Measurements from ENCODE around the gene ANKRD11.

The ANKRD11 gene

GRCh38 chr16:89493776-89494175 lies 3.4 kb upstream of the ANKRD11 start:
- peaks cover 2% of the 10 kb centered on the region for H3K27me3 Mint-ChIP-seq
- peaks cover 4% of the 10 kb centered on the region for H3K36me3 Mint-ChIP-seq (ENCODE audit: low read depth)
- H3K9me3 Mint-ChIP-seq = no peaks in the 10 kb centered on the region
- DNase-seq (no peak), ATAC-seq (no peak)
- H3K4me3 Mint-ChIP-seq = no peak overlapping the region
- peaks cover 26% of the 10 kb centered on the region for H3K4me1 Mint-ChIP-seq
- no peak overlapping the region for H3K27ac Mint-ChIP-seq

GRCh38 chr16:89491974-89492687 lies 1.8 kb upstream of the ANKRD11 start:
- Mint-ChIP-seq H3K4me3 (peak overlapping the region; percentile 88), H3K27ac (peak overlapping the region; percentile 92), H3K36me3 (ENCODE audit: low read depth) (peaks cover 15% of the 10 kb centered on the region), H3K9me3 (no peaks in the 10 kb centered on the region), H3K27me3 (peaks cover 2% of the 10 kb centered on the region), H3K4me1 (peaks cover 41% of the 10 kb centered on the region)
- DNase-seq = no peak
- ATAC-seq = no peak

- DNase-seq (no peak), ATAC-seq (no peak)
- Mint-ChIP-seq H3K27me3 (peaks cover 2% of the 10 kb centered on the region), H3K27ac (peak overlapping the region; percentile 92), H3K4me3 (peak overlapping the region; percentile 88), H3K4me1 (peaks cover 48% of the 10 kb centered on the region), H3K9me3 (no peaks in the 10 kb centered on the region), H3K36me3 (ENCODE audit: low read depth) (peaks cover 20% of the 10 kb centered on the region)
These were observed 993 bp upstream of the ANKRD11 start for GRCh38 chr16:89491238-89491869.

- H3K4me1 Mint-ChIP-seq = peaks cover 62% of the 10 kb centered on the region
These were observed 393 bp downstream of the ANKRD11 start for GRCh38 chr16:89489898-89490438.

GRCh38 chr16:89489040-89489897 lies 1.1 kb downstream of the ANKRD11 start:
- ATAC-seq = peak; percentile 50
- Mint-ChIP-seq H3K9me3 (no peaks in the 10 kb centered on the region), H3K4me1 (peaks cover 69% of the 10 kb centered on the region), H3K27ac (peak overlapping the region; percentile 97), H3K4me3 (peak overlapping the region; percentile 96), H3K27me3 (peaks cover 2% of the 10 kb centered on the region), H3K36me3 (ENCODE audit: low read depth) (peaks cover 27% of the 10 kb centered on the region)
- peak; percentile 82 for DNase-seq

More at GRCh38 chr16:89489898-89490438, 393 bp downstream of the ANKRD11 start:
- H3K27ac Mint-ChIP-seq = no peak overlapping the region
- DNase-seq (no peak), ATAC-seq (no peak)
- no peaks in the 10 kb centered on the region for H3K9me3 Mint-ChIP-seq
- peaks cover 2% of the 10 kb centered on the region for H3K27me3 Mint-ChIP-seq
- H3K36me3 Mint-ChIP-seq (ENCODE audit: low read depth) = peaks cover 26% of the 10 kb centered on the region
- H3K4me3 Mint-ChIP-seq = no peak overlapping the region

- DNase-seq (no peak), ATAC-seq (no peak)
- no peaks in the 10 kb centered on the region for H3K9me3 Mint-ChIP-seq
- peaks cover 55% of the 10 kb centered on the region for H3K36me3 Mint-ChIP-seq (ENCODE audit: low read depth)
- peak overlapping the region; percentile 96 for H3K4me3 Mint-ChIP-seq
- peaks cover 2% of the 10 kb centered on the region for H3K27me3 Mint-ChIP-seq
- H3K27ac Mint-ChIP-seq = peak overlapping the region; percentile 82
- peaks cover 85% of the 10 kb centered on the region for H3K4me1 Mint-ChIP-seq
These were observed 4.6 kb downstream of the ANKRD11 start for GRCh38 chr16:89485701-89486246.

GRCh38 chr16:89484923-89485679 lies 5.3 kb downstream of the ANKRD11 start:
- Mint-ChIP-seq H3K4me1 (peaks cover 87% of the 10 kb centered on the region), H3K4me3 (peak overlapping the region; percentile 96), H3K27me3 (no peaks in the 10 kb centered on the region), H3K36me3 (ENCODE audit: low read depth) (peaks cover 55% of the 10 kb centered on the region), H3K9me3 (no peaks in the 10 kb centered on the region), H3K27ac (peak overlapping the region; percentile 82)
- DNase-seq (no peak), ATAC-seq (peak; percentile 21)

GRCh38 chr16:89484041-89484501 lies 6.3 kb downstream of the ANKRD11 start:
- no peak for DNase-seq
- peaks cover 54% of the 10 kb centered on the region for H3K36me3 Mint-ChIP-seq (ENCODE audit: low read depth)

GRCh38 chr16:89482817-89483205 lies 7.5 kb downstream of the ANKRD11 start:
- no peak for DNase-seq
- H3K4me3 Mint-ChIP-seq = peak overlapping the region; percentile 53
- peaks cover 92% of the 10 kb centered on the region for H3K4me1 Mint-ChIP-seq
- H3K36me3 Mint-ChIP-seq (ENCODE audit: low read depth) = peaks cover 47% of the 10 kb centered on the region
- H3K27me3 Mint-ChIP-seq = no peaks in the 10 kb centered on the region
- H3K9me3 Mint-ChIP-seq = no peaks in the 10 kb centered on the region
- ATAC-seq = no peak
- H3K27ac Mint-ChIP-seq = peak overlapping the region; percentile 47

More at GRCh38 chr16:89484041-89484501, 6.3 kb downstream of the ANKRD11 start:
- Mint-ChIP-seq H3K9me3 (no peaks in the 10 kb centered on the region), H3K4me3 (peak overlapping the region; percentile 96), H3K27ac (peak overlapping the region; percentile 82), H3K27me3 (no peaks in the 10 kb centered on the region), H3K4me1 (peaks cover 92% of the 10 kb centered on the region)
- peak; percentile 26 for ATAC-seq

GRCh38 chr16:89482150-89482816 lies 8.1 kb downstream of the ANKRD11 start:
- H3K9me3 Mint-ChIP-seq = no peaks in the 10 kb centered on the region
- ATAC-seq = no peak
- DNase-seq = no peak
- H3K36me3 Mint-ChIP-seq (ENCODE audit: low read depth) = peaks cover 45% of the 10 kb centered on the region
- peak overlapping the region; percentile 53 for H3K4me3 Mint-ChIP-seq
- H3K4me1 Mint-ChIP-seq = peaks cover 92% of the 10 kb centered on the region
- peak overlapping the region; percentile 47 for H3K27ac Mint-ChIP-seq
- H3K27me3 Mint-ChIP-seq = no peaks in the 10 kb centered on the region

- Mint-ChIP-seq H3K36me3 (ENCODE audit: low read depth) (peaks cover 44% of the 10 kb centered on the region), H3K27me3 (no peaks in the 10 kb centered on the region), H3K9me3 (no peaks in the 10 kb centered on the region), H3K4me1 (peaks cover 92% of the 10 kb centered on the region), H3K4me3 (no peak overlapping the region), H3K27ac (peak overlapping the region; percentile 61)
- ATAC-seq = no peak
- no peak for DNase-seq
These were observed 8.9 kb downstream of the ANKRD11 start for GRCh38 chr16:89481356-89481955.

GRCh38 chr16:89478576-89479221 lies 11.7 kb downstream of the ANKRD11 start:
- Mint-ChIP-seq H3K4me1 (peaks cover 92% of the 10 kb centered on the region), H3K27me3 (no peaks in the 10 kb centered on the region), H3K36me3 (ENCODE audit: low read depth) (peaks cover 43% of the 10 kb centered on the region), H3K9me3 (no peaks in the 10 kb centered on the region), H3K4me3 (peak overlapping the region; percentile 63), H3K27ac (peak overlapping the region; percentile 86)
- DNase-seq (no peak), ATAC-seq (peak; percentile 53)

Data from activated naive CD8-positive, alpha-beta T cell treated with anti-CD3 and anti-CD28 coated beads, Interleukin-2, amount 50 U/mL, for 24 hours (primary cell).